SK-N-SH (cell line): ENCODE data around the gene SORL1. TPM values are rescaled to one million over a fixed set of nuclear protein-coding genes. Genes with fewer than 3 reads are reported as not detected.
A peak's percentile ranks its signal among the peaks of the same experiment; 100 is the strongest.

Experiments used
- CTCF ChIA-PET: fragments of 300-600, 350-600 bp; formaldehyde crosslinking; extraction: SDS; loops from one replicate; lab custom pipeline; 2021; lab: Yijun Ruan, JAX
- POLR2A ChIA-PET: fragments of 350-600 bp; sonication (Branson Sonifier 250); formaldehyde crosslinking; extraction: SDS; loops from one replicate; lab custom pipeline; 2020; ENCODE audit warnings: antibody characterized with exemption, inconsistent platforms; lab: Yijun Ruan, JAX
- DNase-seq: peaks from one replicate; pipeline ENCODE4 v3.0.0; 2012
- H2AFZ ChIP-seq: fragments of 200-600 bp; sonication (generic); 2 replicates; pipeline ENCODE4 v1.8.1; 2016; ENCODE audit warnings: antibody characterized with exemption, mild to moderate bottlenecking, low read depth
- H3F3A ChIP-seq: fragments of 200-600 bp; sonication (generic); replicated peaks from 2 replicates; pipeline ENCODE3; 2016; ENCODE audit warnings: antibody characterized with exemption, mild to moderate bottlenecking; ENCODE audit not compliant: insufficient read depth
- H3K27ac ChIP-seq, 2 experiments: fragments of 200-500 bp in 1 of 2; fragments of 200-600 bp in 1 of 2; sonication (Bioruptor generic) in 1 of 2; sonication (generic), shearing (Covaris generic) in 1 of 2; 2 replicates each; pipeline versions ENCODE4 v1.5.1 to v1.6.1; 2014 to 2016; ENCODE audit warnings: low read depth in 2 of 2, inconsistent platforms in 1 of 2, low read length in 1 of 2, mild to moderate bottlenecking in 1 of 2, mixed read lengths in 1 of 2
- H3K27me3 ChIP-seq: fragments of 200-600 bp; sonication (generic), shearing (Covaris generic); 2 replicates; pipeline ENCODE4 v1.6.1; 2016; ENCODE audit warnings: mixed run types; ENCODE audit not compliant: insufficient read depth
- H3K36me3 ChIP-seq, 2 experiments: fragments of 200-500 bp in 1 of 2; fragments of 200-600 bp in 1 of 2; sonication (Bioruptor generic) in 1 of 2; sonication (generic) in 1 of 2; replicated peaks in 1 of 2; 2 replicates each; pipeline versions ENCODE3 to v1.5.1; 2014 to 2016; ENCODE audit warnings: low read length in 1 of 2, mild to moderate bottlenecking in 1 of 2; ENCODE audit not compliant: insufficient read depth in 2 of 2, control insufficient read depth in 1 of 2
- H3K4me1 ChIP-seq, 2 experiments: fragments of 200-500 bp in 1 of 2; fragments of 200-600 bp in 1 of 2; sonication (Bioruptor generic) in 1 of 2; sonication (generic), shearing (Covaris generic) in 1 of 2; 2 replicates each; pipeline versions ENCODE4 v1.5.1 to v1.6.1; 2014 to 2016; ENCODE audit warnings: low read depth in 1 of 2, low read length in 1 of 2, mixed run types in 1 of 2; ENCODE audit not compliant: insufficient read depth in 2 of 2, control insufficient read depth in 1 of 2
- H3K4me2 ChIP-seq: fragments of 200-600 bp; sonication (generic), shearing (Covaris generic); 2 replicates; pipeline ENCODE4 v1.6.1; 2017; ENCODE audit warnings: mixed run types
- H3K4me3 ChIP-seq, 2 experiments: fragments of 200-500 bp in 1 of 2; fragments of 200-600 bp in 1 of 2; sonication (Bioruptor generic) in 1 of 2; sonication (generic), shearing (Covaris generic) in 1 of 2; 2 replicates each; pipeline versions ENCODE4 v1.5.1 to v1.8.1; 2014 to 2016; ENCODE audit warnings: low read depth in 2 of 2, inconsistent platforms in 1 of 2, low read length in 1 of 2, mild to moderate bottlenecking in 1 of 2, mixed read lengths in 1 of 2, moderate library complexity in 1 of 2
- H3K79me2 ChIP-seq: fragments of 200-600 bp; sonication (generic); 2 replicates; pipeline ENCODE4 v1.8.1; 2017; ENCODE audit warnings: mild to moderate bottlenecking; ENCODE audit not compliant: insufficient read depth
- H3K9ac ChIP-seq: fragments of 200-600 bp; sonication (generic); 2 replicates; pipeline ENCODE4 v1.6.1; 2017; ENCODE audit warnings: mixed run types
- H3K9me2 ChIP-seq: fragments of 200-600 bp; sonication (generic); 2 replicates; pipeline ENCODE4 v1.6.1; 2017; ENCODE audit warnings: mixed run types
- H3K9me3 ChIP-seq: fragments of 200-600 bp; sonication (generic); 2 replicates; pipeline ENCODE4 v1.6.1; 2017; ENCODE audit warnings: mixed run types, mild to moderate bottlenecking, moderate library complexity
- H4K20me1 ChIP-seq: fragments of 200-600 bp; sonication (generic); 2 replicates; pipeline ENCODE4 v1.6.1; 2017; ENCODE audit warnings: mild to moderate bottlenecking, mixed run types; ENCODE audit not compliant: insufficient read depth
- CHD2 ChIP-seq: fragments of 150-350 bp; IDR thresholded peaks from 2 replicates; pipeline ENCODE4 v1.6.1; 2018; ENCODE audit warnings: low read length; ENCODE audit not compliant: partially characterized antibody
- CTCF ChIP-seq: fragments of 200-600 bp; sonication (generic); IDR thresholded peaks from 2 replicates; pipeline ENCODE4 v1.6.1; 2017; ENCODE audit warnings: antibody characterized with exemption, mild to moderate bottlenecking, moderate library complexity
- EP300 ChIP-seq, 2 experiments: IDR thresholded peaks; 2 replicates each; pipeline versions ENCODE4 v1.4.0 to v1.6.1; 2012; ENCODE audit warnings: borderline replicate concordance in 1 of 2, low read depth in 1 of 2, low read length in 1 of 2
- FOXM1 ChIP-seq: IDR thresholded peaks from 2 replicates; pipeline ENCODE4 v1.4.0; 2012; ENCODE audit warnings: low read depth, mild to moderate bottlenecking
- GATA2 ChIP-seq: sonication (generic); formaldehyde crosslinking; IDR thresholded peaks from 2 replicates; pipeline ENCODE4 v1.5.0; 2020; ENCODE audit warnings: mild to moderate bottlenecking, missing genetic modification reagents
- JUND ChIP-seq: IDR thresholded peaks from 2 replicates; pipeline ENCODE4 v1.4.0; 2012
- MAX ChIP-seq: IDR thresholded peaks from 2 replicates; pipeline ENCODE4 v1.4.0; 2012; ENCODE audit warnings: low read depth
- MEF2A ChIP-seq: IDR thresholded peaks from 2 replicates; pipeline ENCODE4 v1.4.0; 2012; ENCODE audit warnings: low read depth, borderline replicate concordance
- MXI1 ChIP-seq: IDR thresholded peaks from 2 replicates; pipeline ENCODE4 v1.6.1; 2012; ENCODE audit warnings: mild to moderate bottlenecking, low read depth, low read length, improper control_type of control experiment
- NRF1 ChIP-seq: IDR thresholded peaks from 2 replicates; pipeline ENCODE4 v1.6.1; 2012; ENCODE audit warnings: low read depth, mild to moderate bottlenecking, low read length
- PBX3 ChIP-seq: IDR thresholded peaks from 2 replicates; pipeline ENCODE4; 2012
- RXRA ChIP-seq: IDR thresholded peaks from 2 replicates; pipeline ENCODE4 v1.4.0; 2012; ENCODE audit warnings: low read depth, mild to moderate bottlenecking, borderline replicate concordance
- SIN3A ChIP-seq: IDR thresholded peaks from 2 replicates; pipeline ENCODE4 v1.6.1; 2012; ENCODE audit warnings: low read depth, mild to moderate bottlenecking, low read length, moderate library complexity, borderline replicate concordance
- TAF1 ChIP-seq: IDR thresholded peaks from 2 replicates; pipeline ENCODE4 v1.6.1; 2012; ENCODE audit warnings: low read depth, mild to moderate bottlenecking, low read length, moderate library complexity, borderline replicate concordance
- TEAD4 ChIP-seq: IDR thresholded peaks from 2 replicates; pipeline ENCODE4 v1.4.0; 2012; ENCODE audit warnings: mild to moderate bottlenecking, borderline replicate concordance; ENCODE audit not compliant: insufficient read depth
- YY1 ChIP-seq: IDR thresholded peaks from 2 replicates; pipeline ENCODE4 v1.4.0; 2012; ENCODE audit warnings: low read depth, mild to moderate bottlenecking
- WGBS: methylation state at CpG from one replicate; pipeline ENCODE4 v1.1.6; 2017; ENCODE audit warnings: low lambda C conversion rate; 5-methylcytosine and 5-hydroxymethylcytosine counted together
- polyA plus RNA-seq, 3 experiments: library from polyadenylated mRNA; depleted of rRNA; stranded (reverse); fragments of >200 nt; gene quantifications; 2 replicates each; pipeline ENCODE4 v1.2.3, GENCODE V29; 2012
- TF ChIP-seq, protein P1 (sequence below): IDR thresholded peaks from 2 replicates; pipeline ENCODE4 v1.4.0; 2012; ENCODE audit warnings: low read depth, borderline replicate concordance
- TF ChIP-seq, protein P2 (sequence below): fragments of 150-350 bp; IDR thresholded peaks from 2 replicates; pipeline ENCODE4 v1.6.1; 2017; ENCODE audit warnings: antibody characterized with exemption, low read length, low read depth, borderline replicate concordance

The SORL1 gene
- polyA plus RNA-seq, 1 of the 3 experiments (the other 2 are of a cell fraction), result 7.1 TPM

DNA sequence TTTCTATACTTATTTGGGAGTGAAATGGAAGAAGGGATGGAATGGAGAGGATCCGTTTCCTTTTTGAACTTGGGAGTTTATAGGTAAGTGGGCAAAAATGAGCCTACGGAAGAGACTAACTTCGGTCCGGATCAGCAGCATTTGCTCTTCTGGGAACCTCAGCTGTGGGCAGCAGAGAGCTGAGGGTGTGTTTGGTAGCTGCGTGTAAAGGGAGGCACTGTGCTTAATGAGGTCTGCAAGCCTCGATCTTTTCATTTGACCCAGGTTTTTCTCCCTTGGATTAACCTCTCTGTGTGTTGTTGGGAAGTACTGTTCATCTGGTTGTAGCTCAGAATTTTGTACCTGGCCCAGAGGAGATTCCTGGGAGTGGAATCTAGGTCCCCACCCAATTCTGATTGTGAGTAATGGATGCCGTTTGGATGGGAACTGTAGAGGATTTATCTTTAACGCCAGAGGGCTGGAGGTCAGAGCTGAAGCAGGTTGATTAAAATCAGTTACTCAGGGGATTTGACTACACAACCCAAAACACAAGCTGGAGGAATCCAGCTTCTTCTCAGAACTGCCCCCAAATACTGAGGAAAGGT is 202.2 kb downstream of the SORL1 start (continued):
- TF ChIP-seq RXRA (no peak), YY1 (no peak), GATA2 (CRISPR knock-in tag) (no peak), CHD2 (no peak)

DNA sequence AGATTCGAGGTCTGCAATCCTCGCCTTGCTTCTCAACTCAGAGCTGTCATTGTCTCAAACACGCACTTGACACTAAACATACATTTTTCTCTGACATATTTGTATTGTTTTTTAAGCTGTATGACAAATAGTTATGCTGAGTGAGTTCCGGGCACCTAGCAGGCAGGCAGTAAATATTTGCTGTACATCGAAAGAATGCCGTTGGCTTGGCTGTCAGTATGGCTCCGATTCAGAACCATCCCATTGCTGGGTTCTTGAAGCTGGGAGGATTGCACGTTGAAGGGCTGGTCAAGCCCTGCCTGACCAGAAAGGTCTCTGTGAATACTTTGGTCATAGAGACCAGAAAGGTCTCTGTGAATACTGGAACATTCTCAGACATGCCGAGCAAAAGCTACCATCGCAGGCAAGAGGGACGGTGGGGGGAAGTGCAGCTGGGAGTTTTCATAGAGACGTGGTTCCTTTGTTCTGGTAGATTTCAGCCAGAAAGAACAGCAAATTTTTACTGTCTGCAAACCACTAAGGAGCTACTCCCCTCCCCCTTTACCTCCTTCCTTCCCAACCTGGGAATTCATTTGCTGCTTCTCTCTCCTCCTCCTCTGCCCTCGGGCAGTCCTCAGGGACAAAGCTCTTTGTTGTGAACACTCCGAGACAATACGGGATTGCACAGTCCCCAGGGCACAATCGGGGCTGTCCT is 202.9 kb downstream of the SORL1 start:
- Histone ChIP-seq H4K20me1 (no peaks in the 10 kb centered on the region), H3K9me2 (no peaks in the 10 kb centered on the region), H3K9ac (peak overlapping the region; percentile 89; the same call in 1 of the 2 replicates), H3K9me3 (no peaks in the 10 kb centered on the region), H3K79me2 (no peaks in the 10 kb centered on the region), H3K27me3 (no peaks in the 10 kb centered on the region), H3K4me2 (peak overlapping the region; percentile 94), H3K4me3 (peak overlapping the region; percentile 48 to 71), H3K27ac (peak overlapping the region; percentile 100), H3K4me1 (peaks cover 18 to 36% of the 10 kb centered on the region in 2 experiments), H2AFZ (peak overlapping the region; percentile 68; the same call in 1 of the 2 replicates), H3F3A (peaks cover 19% of the 10 kb centered on the region), H3K36me3 (no peaks in the 10 kb centered on the region)
- no peak for DNase-seq
- 60% methylated on average over 16 of the region's 16 CpGs for WGBS
- ChIA-PET CTCF (interaction anchor here (0.5 to 6.4 kb wide), 78 partner anchors 9 to 1198 kb away, joined by 3 to 134 read pairs (median 4); partner anchors contain the start of gene BLID), POLR2A (interaction anchor here (0.7 to 1.3 kb wide), 4 partner anchors 444 to 925 kb away, joined by 3 to 4 read pairs (median 4); no protein-coding TSS in a partner anchor)
- TF ChIP-seq TAF1 (no peak), PBX3 (no peak), SIN3A (no peak), MEF2A (no peak), MXI1 (no peak), EP300 (IDR thresholded peaks at IDR 0.05; ENCODE audit: borderline replicate concordance in 1 of 2, low read depth in 1 of 2, low read length in 1 of 2) (no peak), TEAD4 (no peak), FOXM1 (no peak), CTCF (no peak), NRF1 (no peak), MAX (no peak), RXRA (no peak), JUND (no peak)
- TF ChIP-seq, protein P1, sequence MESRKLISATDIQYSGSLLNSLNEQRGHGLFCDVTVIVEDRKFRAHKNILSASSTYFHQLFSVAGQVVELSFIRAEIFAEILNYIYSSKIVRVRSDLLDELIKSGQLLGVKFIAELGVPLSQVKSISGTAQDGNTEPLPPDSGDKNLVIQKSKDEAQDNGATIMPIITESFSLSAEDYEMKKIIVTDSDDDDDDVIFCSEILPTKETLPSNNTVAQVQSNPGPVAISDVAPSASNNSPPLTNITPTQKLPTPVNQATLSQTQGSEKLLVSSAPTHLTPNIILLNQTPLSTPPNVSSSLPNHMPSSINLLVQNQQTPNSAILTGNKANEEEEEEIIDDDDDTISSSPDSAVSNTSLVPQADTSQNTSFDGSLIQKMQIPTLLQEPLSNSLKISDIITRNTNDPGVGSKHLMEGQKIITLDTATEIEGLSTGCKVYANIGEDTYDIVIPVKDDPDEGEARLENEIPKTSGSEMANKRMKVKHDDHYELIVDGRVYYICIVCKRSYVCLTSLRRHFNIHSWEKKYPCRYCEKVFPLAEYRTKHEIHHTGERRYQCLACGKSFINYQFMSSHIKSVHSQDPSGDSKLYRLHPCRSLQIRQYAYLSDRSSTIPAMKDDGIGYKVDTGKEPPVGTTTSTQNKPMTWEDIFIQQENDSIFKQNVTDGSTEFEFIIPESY, result no peak
- TF ChIP-seq, protein P2, sequence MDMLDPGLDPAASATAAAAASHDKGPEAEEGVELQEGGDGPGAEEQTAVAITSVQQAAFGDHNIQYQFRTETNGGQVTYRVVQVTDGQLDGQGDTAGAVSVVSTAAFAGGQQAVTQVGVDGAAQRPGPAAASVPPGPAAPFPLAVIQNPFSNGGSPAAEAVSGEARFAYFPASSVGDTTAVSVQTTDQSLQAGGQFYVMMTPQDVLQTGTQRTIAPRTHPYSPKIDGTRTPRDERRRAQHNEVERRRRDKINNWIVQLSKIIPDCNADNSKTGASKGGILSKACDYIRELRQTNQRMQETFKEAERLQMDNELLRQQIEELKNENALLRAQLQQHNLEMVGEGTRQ, result no peak
